DLD1 (cell line): ENCODE results near the gene URB2.
"Not testable (repeated sequence)": the region's sequence is repeated elsewhere in the genome, so short reads cannot be mapped to it uniquely, and the experiment has no call there.

ENCODE experiments used
- in situ Hi-C: cut with HindIII; loops from 2 replicates; pipeline ENCODE4 v1.10.0; 2017; ENCODE audit warnings: low sequenced_read_pairs

URB2 gene

DNA sequence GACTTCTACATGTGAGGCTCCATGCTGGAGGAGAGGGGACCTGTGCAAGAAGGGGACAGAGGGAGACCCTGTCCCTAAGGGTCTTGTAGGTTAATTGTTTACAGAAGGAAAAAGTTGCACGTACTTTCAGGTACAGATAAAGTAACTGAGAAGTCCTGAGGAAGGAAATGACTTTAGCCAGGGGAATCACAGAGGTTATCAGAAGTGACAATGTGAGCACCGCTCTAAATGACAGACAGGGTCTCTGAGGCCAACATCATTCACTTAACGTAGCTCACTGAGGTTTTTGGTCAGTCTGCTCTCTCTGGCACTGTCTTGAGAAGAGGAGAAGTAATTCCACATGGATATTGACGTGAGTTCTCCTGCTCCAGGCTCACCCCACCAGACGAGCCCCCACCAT, 12.1 kb upstream of the URB2 start:
- in situ Hi-C loops = no loop called here

DNA sequence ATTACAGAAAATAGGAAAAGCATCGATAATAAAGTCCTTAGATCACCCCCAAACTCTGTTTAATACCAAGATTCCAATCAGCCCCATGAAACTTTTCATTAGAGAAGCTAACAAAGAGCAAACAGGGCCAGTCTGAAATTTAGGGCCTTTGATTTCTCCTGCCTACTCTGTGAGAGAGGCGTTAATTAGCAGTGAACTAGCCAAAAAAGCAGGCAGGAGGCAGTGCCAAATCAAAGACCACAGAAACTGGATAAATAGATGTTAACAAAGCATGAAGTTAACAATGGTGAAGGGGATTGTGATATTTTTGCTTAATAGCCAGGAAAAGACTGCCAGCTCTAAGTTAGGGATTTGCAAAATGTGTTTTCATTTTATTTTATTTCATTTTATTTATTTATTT, 11.3 kb upstream of the URB2 start:
- in situ Hi-C loops = no loop called here

- in situ Hi-C loops = no loop called here
Observed at GRCh38 chr1:229617351-229618100, 8.5 kb upstream of the URB2 start.

DNA sequence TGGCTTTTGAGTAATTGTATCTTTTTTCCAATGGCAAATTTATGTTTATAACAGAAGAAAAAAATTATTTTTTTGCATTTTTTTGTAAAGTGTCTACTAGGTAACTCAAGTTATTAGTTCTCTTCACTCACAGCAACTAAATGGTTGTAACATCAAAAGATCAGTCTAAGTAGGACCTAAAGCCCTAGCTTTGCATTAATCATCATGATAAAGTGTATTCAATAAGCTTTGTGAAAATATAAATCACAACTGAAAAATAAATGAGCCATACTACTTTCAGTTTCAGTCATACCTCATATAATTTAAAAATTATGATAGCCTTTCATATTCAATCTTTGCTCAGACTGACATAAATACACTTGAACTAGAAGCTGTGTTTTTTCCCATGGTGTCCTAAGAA, 7.0 kb upstream of the URB2 start:
- in situ Hi-C loops = no loop called here

DNA sequence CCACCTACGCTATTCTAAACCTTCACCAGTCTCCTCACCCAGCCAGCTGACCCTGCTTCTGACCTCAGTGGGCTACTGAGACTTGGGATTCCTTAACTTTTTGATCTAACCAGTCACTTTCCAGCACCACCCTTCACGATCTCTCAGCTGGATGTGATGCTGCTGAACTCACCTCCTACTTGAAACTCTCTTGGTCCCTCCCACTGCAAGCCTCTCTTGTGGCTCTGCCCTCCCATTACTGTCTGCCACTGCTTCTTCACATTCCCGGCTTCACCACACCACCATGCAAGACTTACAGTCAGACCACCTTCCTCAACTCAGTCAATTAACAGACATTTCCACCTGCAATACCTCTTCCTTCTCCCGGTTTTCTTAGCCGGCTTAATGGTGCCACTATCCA, 6.4 kb upstream of the URB2 start:
- in situ Hi-C loops = no loop called here

DNA sequence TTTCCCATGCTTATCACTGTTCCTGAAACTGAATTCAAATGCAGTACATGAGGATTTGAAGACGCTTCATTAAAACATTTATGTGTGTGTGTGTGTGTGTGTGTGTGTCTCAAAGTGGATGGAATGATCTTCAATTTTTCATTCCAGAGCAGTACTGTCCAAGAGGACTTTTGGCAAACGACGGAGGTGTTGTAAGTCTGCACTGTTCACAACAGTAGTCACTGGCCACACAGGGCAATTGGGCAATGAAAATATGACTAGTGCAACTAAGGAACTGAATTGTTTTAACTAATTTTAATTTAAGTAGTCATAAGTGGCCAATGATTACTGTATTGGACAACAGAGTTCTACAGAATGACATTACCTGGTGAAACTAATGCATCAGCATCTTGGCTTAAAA, 5.2 kb upstream of the URB2 start:
- in situ Hi-C loops = no loop called here

- in situ Hi-C loops = no loop called here
Observed at GRCh38 chr1:229621663-229622062, 4.4 kb upstream of the URB2 start.

- in situ Hi-C loops = not testable (repeated sequence)
Observed at GRCh38 chr1:229622641-229623120, 3.4 kb upstream of the URB2 start.

- in situ Hi-C loops = no loop called here
Observed at GRCh38 chr1:229623225-229623624, 2.8 kb upstream of the URB2 start.

- in situ Hi-C loops = no loop called here
Observed at GRCh38 chr1:229623838-229624237, 2.2 kb upstream of the URB2 start.

DNA sequence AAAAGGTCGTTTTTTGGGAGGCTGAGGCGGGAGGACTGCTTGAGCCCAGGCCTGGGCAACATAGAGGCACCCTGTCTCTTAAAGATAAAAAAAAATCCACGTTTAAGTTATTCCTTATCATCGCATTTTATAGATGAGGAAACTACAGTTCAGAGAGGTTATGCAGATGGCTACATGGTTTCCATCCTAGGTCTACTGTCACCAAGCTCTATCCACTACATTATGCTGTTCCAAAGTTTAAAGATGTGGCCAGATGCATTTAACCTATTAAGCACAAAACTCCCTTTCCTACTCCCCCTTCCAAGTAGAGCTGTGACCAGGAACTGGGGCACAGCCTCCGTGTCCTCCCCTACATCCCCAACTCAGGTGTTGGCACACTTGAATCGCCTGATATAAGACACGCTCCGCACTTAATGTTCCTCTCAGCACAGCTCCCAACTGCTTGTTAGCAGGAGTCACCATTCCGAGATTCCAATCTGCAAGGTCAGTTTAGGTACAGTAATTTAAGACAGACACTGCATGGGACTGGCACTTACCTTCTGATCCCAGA, 1.5 kb upstream of the URB2 start:
- in situ Hi-C loops = no loop called here

DNA sequence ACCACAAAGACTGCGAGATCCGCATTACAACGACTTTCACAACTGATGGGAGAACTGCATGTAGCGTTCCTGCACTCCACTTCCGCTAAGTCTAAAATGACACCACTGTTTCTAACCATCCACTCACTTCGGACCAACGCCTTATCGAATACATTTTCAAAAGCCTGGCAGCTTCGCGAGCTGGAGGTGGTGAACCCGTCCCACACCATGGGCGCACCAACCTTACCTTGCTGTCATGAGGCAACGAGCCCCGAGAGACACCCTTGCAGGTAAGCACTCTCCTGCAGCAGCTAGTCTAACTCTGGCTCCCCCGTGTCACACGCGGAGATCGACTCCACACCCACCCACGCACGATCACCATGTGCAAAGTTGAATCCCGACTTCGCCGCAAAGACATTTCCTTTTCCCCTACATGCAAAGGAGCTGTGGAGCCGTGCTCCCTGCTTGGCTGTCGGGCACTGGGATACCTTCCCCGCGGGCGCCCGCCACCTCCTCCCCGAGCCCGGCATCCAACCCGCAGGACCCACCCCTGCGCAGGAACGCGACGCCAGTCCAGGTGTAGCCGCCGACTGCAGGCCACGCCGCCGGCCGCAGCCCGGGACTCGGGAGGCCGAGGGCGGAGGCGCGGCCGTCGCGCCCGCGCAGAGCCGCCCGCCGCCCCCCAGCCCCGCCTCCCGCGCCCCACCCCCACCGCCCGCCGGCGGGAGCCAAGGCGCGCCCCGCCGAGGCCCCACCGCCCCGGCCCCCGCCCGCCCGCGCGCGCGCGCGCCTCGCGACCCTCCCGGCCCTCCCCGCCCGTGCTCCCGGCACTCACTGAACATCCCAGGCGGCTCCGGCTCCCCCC, 754 bp upstream of the URB2 start:
- in situ Hi-C loops = no loop called here

GRCh38 chr1:229627003-229627402, 956 bp downstream of the URB2 start:
- in situ Hi-C loops = no loop called here

DNA sequence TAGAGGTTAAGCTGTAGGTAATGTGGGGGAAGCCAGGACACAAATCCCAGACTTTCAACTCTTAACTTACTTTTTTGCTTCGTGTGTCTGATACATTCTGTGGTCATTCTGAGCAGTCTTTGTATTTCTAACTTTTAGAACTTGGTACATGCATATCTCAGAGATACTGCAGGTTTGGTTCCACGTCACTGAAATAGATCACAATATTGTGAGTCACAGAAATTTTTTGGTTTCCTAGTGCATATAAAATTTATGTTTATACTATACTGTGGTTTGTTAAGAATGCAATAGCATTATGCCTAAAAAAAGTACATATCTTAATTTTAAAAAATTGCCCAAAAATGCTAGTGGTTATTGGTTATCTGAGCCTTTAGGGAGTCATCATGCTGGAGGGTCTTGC, 3.2 kb downstream of the URB2 start:
- in situ Hi-C loops = no loop called here

DNA sequence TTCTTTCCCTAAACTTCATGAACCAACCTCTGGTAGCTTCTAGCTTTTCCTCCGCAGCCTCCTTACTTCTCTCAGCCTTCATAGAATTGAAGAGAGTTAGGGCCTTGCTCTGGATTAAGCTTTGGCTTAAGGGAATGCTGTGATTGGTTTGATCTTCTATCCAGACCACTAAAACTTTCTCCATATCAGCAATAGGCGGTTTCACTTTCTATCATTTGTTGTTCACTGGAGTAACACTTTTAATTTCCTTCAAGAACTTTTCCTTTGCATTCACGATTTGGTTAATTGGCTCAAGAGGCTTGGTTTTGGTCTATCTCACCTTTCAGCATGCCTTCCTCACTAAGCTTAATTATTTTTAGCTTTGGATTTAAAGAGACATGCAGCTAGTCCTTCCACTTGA, 5.1 kb downstream of the URB2 start:
- in situ Hi-C loops = no loop called here

GRCh38 chr1:229631966-229632365, 5.9 kb downstream of the URB2 start:
- in situ Hi-C loops = no loop called here

- in situ Hi-C loops = no loop called here
Observed at GRCh38 chr1:229636042-229636441, 10.0 kb downstream of the URB2 start.

GRCh38 chr1:229637746-229638145, 11.7 kb downstream of the URB2 start:
- in situ Hi-C loops = no loop called here

- in situ Hi-C loops = no loop called here
Observed at GRCh38 chr1:229640455-229640854, 14.4 kb downstream of the URB2 start.

GRCh38 chr1:229641306-229641705, 15.3 kb downstream of the URB2 start:
- in situ Hi-C loops = no loop called here

DNA sequence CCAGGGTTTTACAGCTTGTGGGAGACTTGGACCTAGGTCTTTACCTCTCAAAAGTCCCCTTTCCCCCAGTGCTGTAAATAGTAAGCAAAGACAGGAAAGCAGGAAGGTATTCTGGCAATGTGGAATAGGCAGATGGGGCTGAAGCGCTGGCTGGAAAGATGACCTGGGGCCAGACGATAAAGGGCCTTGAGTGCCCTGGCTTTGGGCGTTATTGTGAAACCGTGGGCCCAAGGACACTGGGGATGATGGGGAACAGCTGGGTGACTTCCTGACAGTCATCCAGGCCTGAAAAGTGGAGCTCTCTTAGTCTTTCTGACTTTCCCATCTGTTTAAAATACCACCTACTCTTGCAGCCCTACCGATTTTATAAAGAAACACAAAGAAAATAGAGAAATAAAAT, 16.3 kb downstream of the URB2 start:
- in situ Hi-C loops = no loop called here

DNA sequence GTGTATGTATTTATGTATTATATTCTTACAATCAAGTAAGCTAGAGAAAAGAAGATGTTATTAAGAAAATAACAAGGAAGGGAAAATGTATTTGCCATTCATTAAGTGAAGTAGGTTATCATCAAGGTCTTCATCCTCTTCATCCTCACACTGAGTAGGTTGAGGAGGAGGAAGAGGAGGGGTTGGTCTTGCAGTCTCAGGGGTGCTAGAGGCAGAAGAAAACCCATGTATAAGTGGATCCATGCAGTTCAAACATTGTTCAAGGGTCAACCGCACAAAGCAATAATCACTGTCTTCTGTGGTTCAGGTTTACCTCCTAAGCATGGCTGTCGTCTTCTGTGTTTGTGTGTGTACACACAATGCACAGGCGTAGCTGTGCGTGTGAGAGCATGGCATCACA, 16.9 kb downstream of the URB2 start:
- in situ Hi-C loops = no loop called here
